CD8-positive, alpha-beta memory T cell (primary cell): Measurements from ENCODE around the gene SKP1. TPM values are rescaled to one million over a fixed set of nuclear protein-coding genes. Genes with fewer than 3 reads are reported as not detected.

ENCODE experiments used
- CTCF ChIA-PET: fragments of 350-600 bp; sonication (Branson Sonifier 250); formaldehyde crosslinking; loops from one replicate; lab custom pipeline; 2021; ENCODE audit warnings: antibody characterized with exemption; lab: Charles Lee
- POLR2A ChIA-PET: fragments of 350-600 bp; sonication (Branson Sonifier 250); formaldehyde crosslinking; loops from one replicate; lab custom pipeline; 2021; ENCODE audit warnings: antibody characterized with exemption; lab: Charles Lee
- DNase-seq, 5 donors: peaks; one replicate each; pipeline versions ENCODE4 v3.0.0 to v3.0.0-alpha.2; 2020 to 2022; ENCODE audit warnings: mixed read lengths in 1 of 5
- H3K27ac ChIP-seq: one replicate; pipeline ENCODE4 v1.7.0; 2013; ENCODE audit warnings: low read depth, mild to moderate bottlenecking, low read length, moderate library complexity
- H3K27me3 ChIP-seq: 2 replicates; pipeline ENCODE4 v1.7.0; 2013; ENCODE audit warnings: low read length, mild to moderate bottlenecking; ENCODE audit not compliant: insufficient read depth, poor library complexity, severe bottlenecking
- H3K36me3 ChIP-seq: 2 replicates; pipeline ENCODE4 v1.7.0; 2013; ENCODE audit warnings: mild to moderate bottlenecking, low read length, moderate library complexity; ENCODE audit not compliant: insufficient read depth
- H3K4me1 ChIP-seq: 2 replicates; pipeline ENCODE4 v1.7.0; 2013; ENCODE audit warnings: mild to moderate bottlenecking, low read length, moderate library complexity; ENCODE audit not compliant: insufficient read depth
- H3K4me3 ChIP-seq: 2 replicates; pipeline ENCODE4 v1.7.0; 2013; ENCODE audit warnings: mild to moderate bottlenecking, low read length
- H3K9me3 ChIP-seq: 2 replicates; pipeline ENCODE4 v1.7.0; 2013; ENCODE audit warnings: mild to moderate bottlenecking, low read length
- H3K27ac Mint-ChIP-seq, 8 donors: one replicate each; pipeline ENCODE4 v1.8.0; 2020 to 2021; ENCODE audit warnings: mixed read lengths in 8 of 8, mild to moderate bottlenecking in 6 of 8, inconsistent platforms in 3 of 8, moderate library complexity in 3 of 8
- H3K27me3 Mint-ChIP-seq, 2 donors: one replicate each; pipeline ENCODE4 v1.8.0; 2020 to 2021; ENCODE audit warnings: mixed read lengths in 2 of 2, mild to moderate bottlenecking in 1 of 2, moderate library complexity in 1 of 2
- H3K36me3 Mint-ChIP-seq, 3 donors: one replicate each; pipeline ENCODE4 v1.8.0; 2020 to 2021; ENCODE audit warnings: mixed read lengths in 3 of 3, inconsistent platforms in 1 of 3, mild to moderate bottlenecking in 1 of 3
- H3K4me1 Mint-ChIP-seq, 3 donors: one replicate each; pipeline ENCODE4 v1.8.0; 2020 to 2021; ENCODE audit warnings: mixed read lengths in 3 of 3, inconsistent platforms in 1 of 3, mild to moderate bottlenecking in 1 of 3
- H3K4me3 Mint-ChIP-seq, 7 donors: one replicate each; pipeline ENCODE4 v1.8.0; 2020 to 2021; ENCODE audit warnings: mixed read lengths in 7 of 7, mild to moderate bottlenecking in 6 of 7, moderate library complexity in 4 of 7, inconsistent platforms in 2 of 7
- H3K9me3 Mint-ChIP-seq, 5 donors: one replicate each; pipeline ENCODE4 v1.8.0; 2020 to 2022; ENCODE audit warnings: mixed read lengths in 5 of 5, mild to moderate bottlenecking in 3 of 5, moderate library complexity in 2 of 5, inconsistent platforms in 1 of 5
- polyA plus RNA-seq: library from polyadenylated mRNA; unstranded; fragments of 300-500 nt; fragmentation: Illumina TruSeq; gene quantifications from one replicate; pipeline ENCODE4 v1.2.3, GENCODE V29; 2021
- total RNA-seq, 2 experiments: library from RNA; stranded (reverse); gene quantifications; one replicate each; pipeline ENCODE4 v1.2.3, GENCODE V29; 2021

Gene SKP1
- total and polyA plus RNA-seq, 3 experiments from 2014 or later: 264 to 1,187 (median 280) TPM

DNA sequence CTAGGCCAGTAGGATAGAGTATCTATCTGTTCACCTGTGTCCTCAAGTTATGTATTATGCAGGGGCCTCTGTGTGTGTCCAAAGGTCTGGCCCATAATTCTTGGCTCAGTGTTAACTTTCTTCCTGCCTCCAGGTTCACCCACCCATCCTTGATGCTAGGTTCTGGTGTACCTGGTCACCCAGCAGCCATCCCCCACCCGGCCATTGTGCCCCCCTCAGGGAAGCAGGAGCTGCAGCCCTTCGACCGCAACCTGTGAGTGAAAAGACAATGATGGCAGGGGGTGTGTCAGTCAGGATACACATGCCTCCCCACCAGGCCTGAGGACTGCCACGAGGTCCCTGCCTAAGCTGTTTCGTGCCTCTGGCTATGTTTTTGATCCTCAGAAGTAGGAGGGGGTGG, 34.7 kb downstream of the SKP1 start:
- Mint-ChIP-seq H3K27ac (peak overlapping the region in 7 of 8 donors; percentile 54 to 100 (median 93)), H3K9me3 (no peaks in the 10 kb centered on the region), H3K36me3 (peaks cover 4 to 99% (median 17%) of the 10 kb centered on the region in 3 donors), H3K4me3 (no peak overlapping the region), H3K27me3 (no peaks in the 10 kb centered on the region), H3K4me1 (peaks cover 52 to 93% (median 77%) of the 10 kb centered on the region in 3 donors)
- POLR2A ChIA-PET: interaction anchor here (1.6 to 4.0 kb wide), 3 partner anchors 11 to 42 kb away, joined by 5 to 25 read pairs (median 6); no protein-coding TSS in a partner anchor
- Histone ChIP-seq H3K4me1 (peaks cover 43% of the 10 kb centered on the region), H3K27me3 (no peaks in the 10 kb centered on the region), H3K36me3 (peaks cover 94% of the 10 kb centered on the region), H3K4me3 (no peak overlapping the region), H3K27ac (no peak overlapping the region), H3K9me3 (no peaks in the 10 kb centered on the region)
- DNase-seq: peak in 1 of 5 donors; percentile 46
- CTCF ChIA-PET: interaction anchor here (1.0 to 26.0 kb wide), 3 partner anchors 10 to 100 kb away, joined by 3 to 429 read pairs (median 10); no protein-coding TSS in a partner anchor

DNA sequence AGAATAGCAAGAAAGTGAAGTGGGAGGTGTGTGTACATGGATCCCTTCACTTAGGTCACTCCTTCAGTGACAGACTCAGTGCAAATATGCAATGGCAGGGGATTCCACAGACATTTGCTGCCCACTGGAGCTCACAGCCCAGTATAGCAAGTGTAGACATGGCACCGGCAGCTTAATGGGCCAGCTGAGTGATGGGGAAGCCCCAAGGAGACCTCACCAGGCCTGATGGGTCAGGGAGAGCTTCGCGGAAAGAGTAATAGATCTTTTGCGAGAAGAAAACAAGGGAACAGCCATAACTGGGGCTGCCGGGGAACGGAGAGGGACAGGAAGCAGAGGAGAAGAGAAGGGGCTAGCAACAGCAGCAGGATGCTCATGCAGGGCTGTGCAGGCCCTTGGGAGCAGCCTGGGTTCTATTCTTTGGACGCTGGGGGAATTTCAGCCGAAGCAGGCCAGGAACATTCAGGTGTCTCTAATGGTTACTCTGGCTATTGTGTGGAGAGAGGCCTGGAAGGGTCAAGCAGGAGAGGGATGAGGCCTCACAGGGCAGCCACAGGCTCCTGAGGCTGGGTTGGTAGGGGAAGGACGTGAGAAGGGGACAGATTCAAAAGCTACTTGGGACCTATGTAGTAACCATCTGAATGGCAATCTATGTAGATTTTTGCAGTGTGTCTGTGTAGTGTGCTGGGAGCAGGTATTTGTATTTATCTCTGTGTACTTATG, 35.3 kb downstream of the SKP1 start:
- H3K36me3 Mint-ChIP-seq: peaks cover 4 to 99% (median 17%) of the 10 kb centered on the region in 3 donors
- no peaks in the 10 kb centered on the region for H3K27me3 Mint-ChIP-seq
- CTCF ChIA-PET: interaction anchor here (1.4 to 26.0 kb wide), 6 partner anchors 9 to 115 kb away, joined by 3 to 429 read pairs (median 9); no protein-coding TSS in a partner anchor
- POLR2A ChIA-PET: interaction anchor here (1.1 to 5.3 kb wide), 9 partner anchors 18 to 102 kb away, joined by 4 to 48 read pairs (median 8); partner anchors contain the start of gene TCF7
- Histone ChIP-seq H3K36me3 (peaks cover 92% of the 10 kb centered on the region), H3K27me3 (no peaks in the 10 kb centered on the region), H3K9me3 (no peaks in the 10 kb centered on the region), H3K4me1 (peaks cover 49% of the 10 kb centered on the region), H3K4me3 (no peak overlapping the region), H3K27ac (peak overlapping the region; percentile 35)
- no peaks in the 10 kb centered on the region for H3K9me3 Mint-ChIP-seq
- H3K4me1 Mint-ChIP-seq: peaks cover 57 to 96% (median 83%) of the 10 kb centered on the region in 3 donors
- DNase-seq: peak in 1 of 5 donors; percentile 50
- peak overlapping the region in 1 of 7 donors; percentile 59 for H3K4me3 Mint-ChIP-seq
- H3K27ac Mint-ChIP-seq: peak overlapping the region; percentile 70 to 100 (median 93)

DNA sequence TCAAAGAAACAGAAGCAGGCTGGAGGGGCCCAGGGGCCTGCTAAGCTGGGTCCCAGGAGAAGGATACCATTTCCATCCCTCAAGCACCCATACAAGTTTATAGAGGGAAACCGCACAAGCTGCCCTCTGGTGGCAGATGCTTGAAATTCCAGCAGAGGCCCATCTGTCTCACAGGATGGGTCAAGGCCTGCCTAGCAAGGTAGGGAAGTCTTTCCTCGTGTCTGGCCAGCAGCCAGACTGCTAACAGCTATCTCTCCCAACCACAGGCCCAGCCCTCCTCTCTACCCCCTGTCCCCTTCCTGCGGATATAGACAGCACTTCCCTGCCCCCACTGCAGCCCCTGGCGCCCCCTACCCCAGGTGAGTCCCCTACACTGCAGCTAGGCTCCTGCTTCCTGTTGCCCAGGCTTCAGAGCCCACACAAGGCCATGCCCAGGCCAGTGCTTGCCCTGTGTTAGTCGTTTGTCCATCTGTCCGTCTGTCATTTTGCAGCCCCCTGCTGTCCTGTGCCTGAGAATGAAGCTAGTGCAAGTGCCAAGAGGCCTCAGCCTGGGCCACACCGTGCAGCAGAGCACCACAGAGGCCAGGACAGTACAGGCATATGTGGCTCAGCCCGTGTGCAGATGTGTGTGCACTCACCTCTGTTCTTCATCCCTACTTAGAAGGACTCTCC, 36.1 kb downstream of the SKP1 start:
- peaks cover 87% of the 10 kb centered on the region for H3K36me3 ChIP-seq
- Mint-ChIP-seq H3K4me1 (peaks cover 65 to 97% (median 86%) of the 10 kb centered on the region in 3 donors), H3K4me3 (peak overlapping the region in 2 of 7 donors; percentile 24 to 59), H3K36me3 (peaks cover 8 to 99% (median 16%) of the 10 kb centered on the region in 3 donors), H3K9me3 (no peaks in the 10 kb centered on the region), H3K27me3 (no peaks in the 10 kb centered on the region), H3K27ac (peak overlapping the region; percentile 86 to 100 (median 94))
- peak overlapping the region; percentile 35 for H3K27ac ChIP-seq
- peak in 4 of 5 donors; percentile 47 to 73 (median 58) for DNase-seq
- no peak overlapping the region for H3K4me3 ChIP-seq
- ChIA-PET POLR2A (interaction anchor here (0.5 to 5.3 kb wide), 13 partner anchors 11 to 1990 kb away, joined by 3 to 48 read pairs (median 8); partner anchors contain the start of gene TCF7), CTCF (interaction anchor here (0.7 to 26.0 kb wide), 11 partner anchors 8 to 141 kb away, joined by 3 to 429 read pairs (median 4); no protein-coding TSS in a partner anchor)
- no peaks in the 10 kb centered on the region for H3K27me3 ChIP-seq
- H3K9me3 ChIP-seq: no peaks in the 10 kb centered on the region
- H3K4me1 ChIP-seq: peaks cover 57% of the 10 kb centered on the region

DNA sequence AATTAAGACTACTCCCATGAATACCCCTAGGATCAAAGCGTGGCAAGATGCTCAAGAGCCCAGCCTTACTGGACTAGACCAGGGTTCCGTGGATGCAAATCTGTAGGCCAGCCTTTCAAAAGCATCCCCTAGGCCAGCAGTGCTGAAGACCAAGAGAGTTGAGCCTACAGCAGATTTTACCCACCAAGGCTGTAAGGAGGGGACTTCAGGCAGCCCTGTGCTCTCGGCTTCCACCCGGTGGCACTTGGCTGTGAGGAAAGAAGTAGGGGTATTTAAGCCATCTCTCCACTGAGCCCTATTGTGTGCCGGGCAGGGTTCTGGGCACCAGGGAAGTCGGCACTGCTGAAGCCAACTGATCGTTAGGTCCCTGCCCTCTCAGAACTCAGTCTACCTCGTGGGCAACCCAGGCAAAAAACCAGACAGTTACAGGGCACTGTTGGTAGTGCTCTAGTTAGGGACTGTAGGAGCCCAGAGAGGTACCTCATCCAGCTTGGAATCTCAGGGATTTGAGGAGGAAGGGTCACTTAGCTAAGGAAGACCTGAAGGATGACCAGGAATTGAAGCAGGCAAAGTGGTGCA, 36.8 kb downstream of the SKP1 start:
- H3K36me3 ChIP-seq: peaks cover 86% of the 10 kb centered on the region
- peaks cover 13 to 99% (median 22%) of the 10 kb centered on the region in 3 donors for H3K36me3 Mint-ChIP-seq

DNA sequence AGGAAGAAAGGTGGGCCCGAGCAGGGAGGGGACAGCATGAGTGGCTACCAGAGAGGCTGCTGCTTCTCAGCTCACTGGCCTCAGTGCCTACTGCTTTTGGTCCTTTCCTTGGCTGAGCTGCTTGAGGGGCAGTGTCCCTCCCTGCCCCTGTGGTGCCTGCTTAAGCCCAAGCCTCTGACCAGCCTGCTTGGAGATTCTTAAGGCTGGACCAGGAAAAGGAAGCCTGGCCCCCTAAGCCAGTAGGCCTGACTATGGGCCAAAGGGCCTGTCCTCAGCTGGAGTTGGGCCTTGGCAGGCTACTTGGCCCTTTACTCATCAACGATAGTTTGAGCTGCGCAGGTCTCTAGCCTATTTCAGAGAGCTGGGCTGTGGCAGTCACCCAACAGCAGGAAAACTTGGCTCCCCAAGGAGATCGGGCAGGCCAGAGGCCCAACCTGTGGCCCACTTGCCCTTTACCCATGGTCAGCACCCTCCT, 37.3 kb downstream of the SKP1 start:
- no peak overlapping the region for H3K4me3 ChIP-seq
- H3K36me3 ChIP-seq: peaks cover 86% of the 10 kb centered on the region
- H3K36me3 Mint-ChIP-seq: peaks cover 10 to 99% (median 23%) of the 10 kb centered on the region in 3 donors
- peaks cover 70% of the 10 kb centered on the region for H3K4me1 ChIP-seq
- no peaks in the 10 kb centered on the region for H3K9me3 Mint-ChIP-seq
- no peaks in the 10 kb centered on the region for H3K27me3 ChIP-seq
- no peak for DNase-seq
- peaks cover 70 to 98% (median 92%) of the 10 kb centered on the region in 3 donors for H3K4me1 Mint-ChIP-seq
- H3K4me3 Mint-ChIP-seq: peak overlapping the region in 4 of 7 donors; percentile 15 to 68 (median 35)
- no peaks in the 10 kb centered on the region for H3K27me3 Mint-ChIP-seq
- no peaks in the 10 kb centered on the region for H3K9me3 ChIP-seq
- ChIA-PET CTCF (interaction anchor here (0.8 to 26.0 kb wide), 7 partner anchors 8 to 160 kb away, joined by 3 to 429 read pairs (median 6); no protein-coding TSS in a partner anchor), POLR2A (interaction anchor here (0.8 to 5.3 kb wide), 12 partner anchors 10 to 100 kb away, joined by 3 to 48 read pairs (median 8); partner anchors contain the start of gene TCF7)
- peak overlapping the region; percentile 86 to 100 (median 96) for H3K27ac Mint-ChIP-seq
- H3K27ac ChIP-seq: peak overlapping the region; percentile 20

More for the DNA sequence above, 36.8 kb downstream of the SKP1 start:
- Histone ChIP-seq H3K27me3 (no peaks in the 10 kb centered on the region), H3K27ac (peak overlapping the region; percentile 20), H3K4me3 (no peak overlapping the region), H3K9me3 (no peaks in the 10 kb centered on the region), H3K4me1 (peaks cover 64% of the 10 kb centered on the region)
- Mint-ChIP-seq H3K9me3 (no peaks in the 10 kb centered on the region), H3K27ac (peak overlapping the region; percentile 86 to 100 (median 94)), H3K27me3 (no peaks in the 10 kb centered on the region), H3K4me1 (peaks cover 70 to 98% (median 92%) of the 10 kb centered on the region in 3 donors), H3K4me3 (peak overlapping the region in 4 of 7 donors; percentile 24 to 37 (median 35))
- DNase-seq: peak in 1 of 5 donors; percentile 30
- ChIA-PET POLR2A (interaction anchor here (0.5 to 5.3 kb wide), 17 partner anchors 10 to 1990 kb away, joined by 3 to 48 read pairs (median 7); partner anchors contain the start of gene TCF7), CTCF (interaction anchor here (1.0 to 26.0 kb wide), 11 partner anchors 8 to 140 kb away, joined by 3 to 429 read pairs (median 6); no protein-coding TSS in a partner anchor)

DNA sequence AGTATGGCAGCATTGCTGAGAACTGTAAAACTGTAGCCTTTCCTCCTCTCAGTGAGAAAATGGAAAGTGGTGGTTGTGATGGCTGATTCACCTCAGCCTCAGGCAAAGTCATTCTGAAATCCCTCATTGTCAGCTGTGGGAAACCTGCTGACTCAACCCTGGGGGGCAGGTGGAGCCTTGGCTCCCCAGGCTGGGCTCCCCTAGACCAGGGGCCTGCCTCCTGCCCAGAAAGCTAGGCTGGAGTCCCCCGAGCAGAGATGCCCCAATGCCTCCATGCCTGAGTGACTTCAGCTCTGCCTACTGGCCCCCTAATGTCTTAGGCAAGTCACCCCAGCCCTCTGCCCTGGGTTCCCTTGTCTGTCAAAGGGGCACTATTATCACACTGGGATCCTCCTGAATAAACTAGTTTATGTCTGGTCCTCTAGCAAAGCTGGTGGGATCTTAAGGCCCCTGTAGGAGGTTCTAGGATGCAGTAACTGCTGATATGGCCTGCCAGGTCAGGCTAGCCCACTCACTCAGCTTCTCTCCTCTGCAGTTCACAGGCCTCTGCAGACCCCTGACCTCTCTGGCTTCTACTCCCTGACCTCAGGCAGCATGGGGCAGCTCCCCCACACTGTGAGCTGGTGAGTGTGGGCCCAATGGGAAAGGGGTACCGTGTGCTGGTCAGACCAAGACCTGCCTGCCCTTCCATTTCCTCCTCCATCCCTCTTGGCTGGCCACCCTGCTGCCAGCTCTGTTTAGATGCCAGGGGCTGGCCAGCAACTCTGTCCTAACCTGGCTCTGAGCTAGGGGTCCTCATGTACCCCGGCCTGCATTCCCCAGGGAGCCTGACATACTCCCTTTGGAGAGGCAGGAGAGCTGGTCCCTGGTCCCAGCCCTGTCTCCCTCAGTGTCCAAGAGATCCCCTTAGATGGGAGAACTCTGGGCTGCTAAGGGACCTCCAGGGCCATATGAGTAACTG, 38.1 kb downstream of the SKP1 start:
- ChIA-PET POLR2A (interaction anchor here (0.8 to 5.3 kb wide), 12 partner anchors 8 to 99 kb away, joined by 3 to 48 read pairs (median 8); partner anchors contain the start of gene TCF7), CTCF (interaction anchor here (0.8 to 26.0 kb wide), 5 partner anchors 9 to 159 kb away, joined by 3 to 429 read pairs (median 8); no protein-coding TSS in a partner anchor)
- Mint-ChIP-seq H3K27me3 (no peaks in the 10 kb centered on the region), H3K4me1 (peaks cover 72 to 98% (median 91%) of the 10 kb centered on the region in 3 donors), H3K36me3 (peaks cover 10 to 96% (median 24%) of the 10 kb centered on the region in 3 donors), H3K9me3 (no peaks in the 10 kb centered on the region), H3K4me3 (peak overlapping the region in 5 of 7 donors; percentile 11 to 49 (median 28)), H3K27ac (peak overlapping the region; percentile 86 to 100 (median 96))
- no peak overlapping the region for H3K4me3 ChIP-seq
- peaks cover 84% of the 10 kb centered on the region for H3K36me3 ChIP-seq
- peak in 1 of 5 donors; percentile 50 for DNase-seq
- H3K27ac ChIP-seq: peak overlapping the region; percentile 20
- no peaks in the 10 kb centered on the region for H3K9me3 ChIP-seq
- H3K4me1 ChIP-seq: peaks cover 77% of the 10 kb centered on the region
- no peaks in the 10 kb centered on the region for H3K27me3 ChIP-seq
